Colonic mucosa (tissue), 4 donors: Measurements from ENCODE around the gene NAA10. TPM values are rescaled to one million over a fixed set of nuclear protein-coding genes. Genes with fewer than 3 reads are reported as not detected.
A peak's percentile ranks its signal among the peaks of the same experiment; 100 is the strongest.

ENCODE experiments used
- DNase-seq: peaks from one replicate; pipeline ENCODE4 v3.0.0-alpha.2; 2020
- H3K27ac ChIP-seq: fragments of 200-600 bp; one replicate; pipeline ENCODE4 v1.8.0; 2021
- H3K27me3 ChIP-seq: fragments of 200-600 bp; one replicate; pipeline ENCODE4 v1.8.0; 2021
- H3K36me3 ChIP-seq: fragments of 200-600 bp; one replicate; pipeline ENCODE4 v1.8.0; 2021
- H3K4me1 ChIP-seq: fragments of 200-600 bp; one replicate; pipeline ENCODE4 v1.8.0; 2021; ENCODE audit warnings: mild to moderate bottlenecking
- H3K4me3 ChIP-seq: fragments of 200-600 bp; one replicate; pipeline ENCODE4 v1.8.0; 2021
- H3K9ac ChIP-seq, 2 donors: one replicate each; pipeline ENCODE4 v1.7.0; 2013; ENCODE audit warnings: control low read depth in 2 of 2, low read depth in 2 of 2, low read length in 2 of 2
- H3K9me3 ChIP-seq: fragments of 200-600 bp; one replicate; pipeline ENCODE4 v1.8.0; 2021
- intact Hi-C: fragments of 100-400 bp; cut with DNase I; formaldehyde crosslinking; loops from one replicate; pipeline ENCODE4 v1.14.1; 2022
- total RNA-seq, 2 donors: library from RNA; stranded (reverse); fragmentation: NEBNext Ultra II Directional in 1 of 2; extraction: Animal tissue kit (Norgen Biotek cat#: 25700) in 1 of 2; gene quantifications; one replicate each; pipeline ENCODE4 v1.2.1, GENCODE V29; 2021
- TF ChIP-seq, protein P1 (sequence below): fragments of 200-600 bp; IDR thresholded peaks from one replicate; pipeline ENCODE4 v1.8.0; 2022; ENCODE audit warnings: antibody characterized with exemption, mild to moderate bottlenecking
- donor health status: healthy.
- donor health status: DM: no; HTN: no; CAD: no.
- donor health status: DM: no; HTN: no; CAD: no.

The NAA10 gene
- total RNA-seq, 2 donors from 2014 or later = 55.9 to 115 TPM

GRCh38 chrX:153971450-153972367 lies 36.9 kb upstream of the NAA10 start, which contains the start of gene HCFC1:
TSS of gene HCFC1 (minus strand) at chrX:153971818. CDS start at chrX:153970840, 978 bp downstream.
- H3K9me3 ChIP-seq = no peaks in the 10 kb centered on the region
- peak; percentile 95 for DNase-seq
- TF ChIP-seq, protein P1, sequence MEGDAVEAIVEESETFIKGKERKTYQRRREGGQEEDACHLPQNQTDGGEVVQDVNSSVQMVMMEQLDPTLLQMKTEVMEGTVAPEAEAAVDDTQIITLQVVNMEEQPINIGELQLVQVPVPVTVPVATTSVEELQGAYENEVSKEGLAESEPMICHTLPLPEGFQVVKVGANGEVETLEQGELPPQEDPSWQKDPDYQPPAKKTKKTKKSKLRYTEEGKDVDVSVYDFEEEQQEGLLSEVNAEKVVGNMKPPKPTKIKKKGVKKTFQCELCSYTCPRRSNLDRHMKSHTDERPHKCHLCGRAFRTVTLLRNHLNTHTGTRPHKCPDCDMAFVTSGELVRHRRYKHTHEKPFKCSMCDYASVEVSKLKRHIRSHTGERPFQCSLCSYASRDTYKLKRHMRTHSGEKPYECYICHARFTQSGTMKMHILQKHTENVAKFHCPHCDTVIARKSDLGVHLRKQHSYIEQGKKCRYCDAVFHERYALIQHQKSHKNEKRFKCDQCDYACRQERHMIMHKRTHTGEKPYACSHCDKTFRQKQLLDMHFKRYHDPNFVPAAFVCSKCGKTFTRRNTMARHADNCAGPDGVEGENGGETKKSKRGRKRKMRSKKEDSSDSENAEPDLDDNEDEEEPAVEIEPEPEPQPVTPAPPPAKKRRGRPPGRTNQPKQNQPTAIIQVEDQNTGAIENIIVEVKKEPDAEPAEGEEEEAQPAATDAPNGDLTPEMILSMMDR = no peak
- H3K4me3 ChIP-seq = peak within 1 kb of the TSS; percentile 48
- peak within 1 kb of the TSS; percentile 98 for H3K27ac ChIP-seq
- H3K27me3 ChIP-seq = no peaks in the 10 kb centered on the region
- H3K36me3 ChIP-seq = no peaks in the 10 kb centered on the region
- intact Hi-C loops = no loop called here
- H3K9ac ChIP-seq = peak within 1 kb of the TSS; percentile 87 to 88
- peaks cover 14% of the 10 kb centered on the region for H3K4me1 ChIP-seq

DNA sequence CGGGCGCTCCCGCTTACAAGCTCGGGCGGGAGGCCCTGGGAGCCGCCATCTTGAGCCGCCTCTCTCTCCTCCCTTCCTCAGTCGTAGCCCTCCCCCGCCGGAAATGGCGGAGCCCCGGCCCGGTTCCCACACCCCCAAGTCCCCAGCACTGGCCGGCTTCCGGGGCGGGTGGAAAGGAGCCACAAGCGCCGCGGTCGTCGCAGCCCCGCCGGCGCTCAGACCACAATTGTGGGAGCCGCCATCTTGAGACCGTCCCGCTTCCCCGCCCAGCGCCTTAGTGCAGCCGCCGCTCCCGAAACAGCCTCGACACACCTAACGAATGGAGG lies 36.2 kb upstream of the NAA10 start:
- Histone ChIP-seq H3K9ac (peak overlapping the region; percentile 87 to 88), H3K9me3 (no peaks in the 10 kb centered on the region), H3K36me3 (no peaks in the 10 kb centered on the region), H3K4me1 (peaks cover 14% of the 10 kb centered on the region), H3K27ac (peak overlapping the region; percentile 98), H3K4me3 (peak overlapping the region; percentile 48), H3K27me3 (no peaks in the 10 kb centered on the region)
- DNase-seq = peak; percentile 95
- intact Hi-C loops = no loop called here
- TF ChIP-seq, protein P1 = no peak

- H3K27ac ChIP-seq = peak overlapping the region; percentile 98
- TF ChIP-seq, protein P1 = no peak
- peak overlapping the region; percentile 54 to 87 for H3K9ac ChIP-seq
- peak overlapping the region; percentile 48 for H3K4me3 ChIP-seq
- H3K27me3 ChIP-seq = no peaks in the 10 kb centered on the region
- intact Hi-C loops = no loop called here
- no peaks in the 10 kb centered on the region for H3K36me3 ChIP-seq
- H3K9me3 ChIP-seq = no peaks in the 10 kb centered on the region
- peak; percentile 53 for DNase-seq
- H3K4me1 ChIP-seq = peaks cover 14% of the 10 kb centered on the region
These were observed 35.7 kb upstream of the NAA10 start for GRCh38 chrX:153970357-153971123.

DNA sequence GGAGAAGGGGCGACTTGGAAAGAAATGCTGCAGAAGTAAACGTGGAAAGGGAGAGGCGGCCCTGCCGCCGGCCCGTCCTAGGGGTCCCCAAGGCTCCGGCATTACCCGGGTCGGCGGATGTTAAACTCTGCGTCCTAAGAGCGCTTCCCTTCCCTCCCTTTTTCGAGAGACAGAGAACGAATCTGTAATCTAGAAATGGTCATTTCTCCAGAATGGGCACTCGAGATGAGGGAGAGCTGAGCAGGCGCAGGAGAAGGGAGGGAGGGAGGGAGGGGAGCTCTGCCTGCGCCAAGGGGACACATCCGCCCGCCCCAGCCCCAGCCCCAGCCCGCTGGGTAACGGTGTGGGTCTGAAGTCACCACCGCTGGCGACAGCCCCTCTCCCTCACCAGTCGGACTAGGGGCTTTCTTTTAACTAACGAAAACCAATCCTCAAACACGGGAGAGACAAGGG lies 35.1 kb upstream of the NAA10 start:
- no peaks in the 10 kb centered on the region for H3K27me3 ChIP-seq
- H3K27ac ChIP-seq = peak overlapping the region; percentile 61
- peaks cover 14% of the 10 kb centered on the region for H3K4me1 ChIP-seq
- H3K9me3 ChIP-seq = no peaks in the 10 kb centered on the region
- peak overlapping the region; percentile 48 for H3K4me3 ChIP-seq
- TF ChIP-seq, protein P1 = no peak
- H3K36me3 ChIP-seq = no peaks in the 10 kb centered on the region
- intact Hi-C loops = no loop called here
- DNase-seq = no peak
- peak overlapping the region; percentile 47 to 77 for H3K9ac ChIP-seq

GRCh38 chrX:153969125-153969903 lies 34.5 kb upstream of the NAA10 start:
- Histone ChIP-seq H3K4me3 (peak overlapping the region; percentile 48), H3K27me3 (no peaks in the 10 kb centered on the region), H3K9me3 (no peaks in the 10 kb centered on the region), H3K9ac (peak overlapping the region; percentile 47 to 77), H3K4me1 (peaks cover 10% of the 10 kb centered on the region), H3K27ac (peak overlapping the region; percentile 61), H3K36me3 (no peaks in the 10 kb centered on the region)
- no peak for DNase-seq
- TF ChIP-seq, protein P1 = no peak
- intact Hi-C loops = no loop called here
